Lower leg skin (tissue), 3 donors: ENCODE data around the gene CRISP3.

Experiments
- CTCF ChIP-seq, 3 donors: fragments of 450-650 bp; IDR thresholded peaks; one replicate each; pipeline ENCODE4 v1.5.1; 2016; ENCODE audit warnings: antibody characterized with exemption in 3 of 3, mild to moderate bottlenecking in 3 of 3, moderate library complexity in 2 of 3
- POLR2A ChIP-seq, 2 donors: fragments of 450-650 bp; IDR thresholded peaks; one replicate each; pipeline ENCODE4 v1.6.1; 2016 to 2017; ENCODE audit warnings: antibody characterized with exemption in 2 of 2, mild to moderate bottlenecking in 1 of 2, moderate library complexity in 1 of 2

- TF ChIP-seq POLR2A (IDR thresholded peaks at IDR 0.05) (no peak), CTCF (IDR thresholded peaks at IDR 0.05) (no peak)
These were observed 40.1 kb upstream of the CRISP3 start for GRCh38 chr6:49784272-49784671.
